Activated CD8-positive, alpha-beta T cell treated with anti-CD3 and anti-CD28 coated beads for 36 hours (primary cell): Measurements from ENCODE around the gene GPANK1. TPM values are rescaled to one million over a fixed set of nuclear protein-coding genes. Genes with fewer than 3 reads are reported as not detected.

ENCODE experiments used
- ATAC-seq: fragments of 200-7000 bp; cut with Tn5 transposase; one replicate; pipeline ENCODE4 v1.10.0; 2021; ENCODE audit warnings: mild to moderate bottlenecking, moderate library complexity
- CTCF ChIA-PET: fragments of 350-600 bp; sonication (Branson Sonifier 250); formaldehyde crosslinking; loops from one replicate; lab custom pipeline; 2021; ENCODE audit warnings: antibody characterized with exemption; lab: Charles Lee
- POLR2A ChIA-PET: fragments of 350-600 bp; sonication (Branson Sonifier 250); formaldehyde crosslinking; loops from one replicate; lab custom pipeline; 2021; ENCODE audit warnings: antibody characterized with exemption; lab: Charles Lee
- DNase-seq: peaks from one replicate; pipeline ENCODE4 v3.0.0-alpha.2; 2020
- H3K27ac Mint-ChIP-seq: one replicate; pipeline ENCODE4 v1.8.0; 2021; ENCODE audit warnings: mild to moderate bottlenecking, mixed read lengths
- H3K27me3 Mint-ChIP-seq: one replicate; pipeline ENCODE4 v1.8.0; 2021; ENCODE audit warnings: mixed read lengths
- H3K36me3 Mint-ChIP-seq: one replicate; pipeline ENCODE4 v1.8.0; 2021; ENCODE audit warnings: low read depth, mixed read lengths
- H3K4me1 Mint-ChIP-seq: one replicate; pipeline ENCODE4 v1.8.0; 2021; ENCODE audit warnings: low read depth, mixed read lengths
- H3K4me3 Mint-ChIP-seq: one replicate; pipeline ENCODE4 v1.8.0; 2021; ENCODE audit warnings: mild to moderate bottlenecking, moderate library complexity, mixed read lengths
- H3K9me3 Mint-ChIP-seq: one replicate; pipeline ENCODE4 v1.8.0; 2021; ENCODE audit warnings: mixed read lengths
- CTCF ChIP-seq: fragments of 200-600 bp; IDR thresholded peaks from one replicate; pipeline ENCODE4 v1.8.0; 2022; ENCODE audit warnings: antibody characterized with exemption, mild to moderate bottlenecking
- intact Hi-C: fragments of 100-400 bp; cut with micrococcal nuclease; formaldehyde crosslinking; loops from one replicate; pipeline ENCODE4 v1.10.0; 2022
- total RNA-seq, 2 experiments: library from RNA; stranded (reverse); gene quantifications; one replicate each; pipeline ENCODE4 v1.2.3, GENCODE V29; 2021

Gene GPANK1
- total RNA-seq, 2 experiments from 2014 or later: 29.4 to 30.9 TPM

GRCh38 chr6:31634969-31635575 is 29.7 kb downstream of the GPANK1 start:
- POLR2A ChIA-PET: interaction anchor here (0.7 to 16.2 kb wide), 7 partner anchors 9 to 100 kb away, joined by 3 to 235 read pairs (median 7); partner anchors contain the start of genes APOM, BAG6 and DDX39B
- H3K27ac Mint-ChIP-seq: peak overlapping the region; percentile 38
- H3K36me3 Mint-ChIP-seq: peaks cover 52% of the 10 kb centered on the region
- H3K9me3 Mint-ChIP-seq: no peaks in the 10 kb centered on the region
- no peak for TF ChIP-seq CTCF
- peaks cover 5% of the 10 kb centered on the region for H3K4me1 Mint-ChIP-seq
- H3K4me3 Mint-ChIP-seq: no peak overlapping the region
- H3K27me3 Mint-ChIP-seq: no peaks in the 10 kb centered on the region
- ATAC-seq (no peak), DNase-seq (no peak)
- CTCF ChIA-PET: interaction anchor here (1.0 to 1.6 kb wide), 3 partner anchors 8 to 37 kb away, joined by 5 to 6 read pairs (median 5); no protein-coding TSS in a partner anchor
- intact Hi-C loops: no loop called here

- ChIA-PET CTCF (interaction anchor here (0.7 to 1.6 kb wide), 3 partner anchors 9 to 17 kb away, joined by 3 to 5 read pairs (median 5); no protein-coding TSS in a partner anchor), POLR2A (interaction anchor here (1.1 to 16.2 kb wide), 5 partner anchors 8 to 93 kb away, joined by 3 to 235 read pairs (median 24); partner anchors contain the start of genes BAG6 and DDX39B)
- H3K4me3 Mint-ChIP-seq: no peak overlapping the region
- peak overlapping the region; percentile 73 for H3K27ac Mint-ChIP-seq
- intact Hi-C loops: no loop called here
- H3K27me3 Mint-ChIP-seq: no peaks in the 10 kb centered on the region
- no peaks in the 10 kb centered on the region for H3K9me3 Mint-ChIP-seq
- no peak for TF ChIP-seq CTCF
- ATAC-seq (no peak), DNase-seq (no peak)
- H3K36me3 Mint-ChIP-seq: peaks cover 51% of the 10 kb centered on the region
- no peaks in the 10 kb centered on the region for H3K4me1 Mint-ChIP-seq
These were observed 30.7 kb downstream of the GPANK1 start for GRCh38 chr6:31634131-31634530.

GRCh38 chr6:31633447-31633846 is 31.4 kb downstream of the GPANK1 start:
- H3K27ac Mint-ChIP-seq: no peak overlapping the region
- POLR2A ChIA-PET: interaction anchor here (0.9 to 16.2 kb wide), 8 partner anchors 7 to 337 kb away, joined by 3 to 235 read pairs (median 4); partner anchors contain the start of genes BAG6 and CSNK2B

GRCh38 chr6:31632279-31632946 is 32.4 kb downstream of the GPANK1 start:
- Mint-ChIP-seq H3K27ac (peak overlapping the region; percentile 27), H3K27me3 (no peaks in the 10 kb centered on the region), H3K36me3 (peaks cover 60% of the 10 kb centered on the region), H3K9me3 (no peaks in the 10 kb centered on the region), H3K4me1 (no peaks in the 10 kb centered on the region), H3K4me3 (no peak overlapping the region)
- ATAC-seq (no peak), DNase-seq (no peak)
- no peak for TF ChIP-seq CTCF
- intact Hi-C loops: no loop called here
- POLR2A ChIA-PET: interaction anchor here (0.9 to 16.2 kb wide), 8 partner anchors 6 to 338 kb away, joined by 3 to 235 read pairs (median 14); partner anchors contain the start of genes BAG6 and CSNK2B
- CTCF ChIA-PET: no interaction called here

More at GRCh38 chr6:31633447-31633846, 31.4 kb downstream of the GPANK1 start:
- no peaks in the 10 kb centered on the region for H3K9me3 Mint-ChIP-seq
- no peak overlapping the region for H3K4me3 Mint-ChIP-seq
- ATAC-seq (no peak), DNase-seq (no peak)
- no peaks in the 10 kb centered on the region for H3K27me3 Mint-ChIP-seq
- CTCF ChIA-PET: interaction anchor here (1.4 to 1.6 kb wide), 2 partner anchors 9 to 11 kb away, joined by 5 read pairs; no protein-coding TSS in a partner anchor
- no peaks in the 10 kb centered on the region for H3K4me1 Mint-ChIP-seq
- intact Hi-C loops: no loop called here
- TF ChIP-seq CTCF: no peak
- H3K36me3 Mint-ChIP-seq: peaks cover 53% of the 10 kb centered on the region
